Measurements from ENCODE around the gene CCR6. TPM values are rescaled to one million over a fixed set of nuclear protein-coding genes. Genes with fewer than 3 reads are reported as not detected.

The CCR6 gene
- total and polyA plus RNA-seq, 8 donors: 0.13 to 0.92 TPM; not detected in 6

DNA sequence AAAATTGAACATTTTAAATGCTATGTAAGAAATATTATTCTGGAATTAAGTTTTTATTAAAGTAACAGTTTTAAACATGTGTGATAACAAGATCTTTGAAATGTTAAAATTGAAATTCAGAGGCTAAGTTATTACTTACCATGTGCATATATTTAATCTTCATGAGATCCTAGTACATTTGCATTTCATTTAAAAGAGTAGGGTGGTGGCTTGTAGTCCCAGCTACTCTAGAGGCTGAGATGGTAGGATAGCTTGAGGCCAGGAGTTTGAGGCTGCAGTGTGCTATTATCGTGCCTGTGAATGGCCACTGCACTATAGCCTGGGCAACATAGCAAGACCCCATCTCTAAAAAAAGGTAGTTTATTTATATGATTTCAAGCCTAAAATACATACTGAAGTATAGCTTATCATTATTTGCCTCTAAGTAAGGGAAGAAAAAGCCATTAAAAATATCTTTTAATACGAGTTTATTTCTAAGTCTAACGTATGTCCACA is 3.0 kb downstream of the CCR6 start:
- 73 to 91% (median 77%) methylated on average over 3 of the region's 3 CpGs for WGBS, 5 donors
- peaks cover 0 to 8% (median 0%) of the 10 kb centered on the region in 4 donors for H3K4me1 ChIP-seq
- intact Hi-C loops (cut with DNase I; ENCODE audit: low total_unique reads): no loop called here
- peaks cover 0 to 21% (median 0%) of the 10 kb centered on the region in 3 donors for H3K27me3 ChIP-seq
- H3K27ac ChIP-seq: no peak overlapping the region
- no peak overlapping the region for H3K4me3 ChIP-seq
- no peaks in the 10 kb centered on the region for H3K9me3 ChIP-seq
- no peaks in the 10 kb centered on the region for H3K36me3 ChIP-seq
- TF ChIP-seq POLR2AphosphoS5 (IDR thresholded peaks at IDR 0.05) (no peak), EP300 (IDR thresholded peaks at IDR 0.05) (no peak)
- TF ChIP-seq, protein P1, sequence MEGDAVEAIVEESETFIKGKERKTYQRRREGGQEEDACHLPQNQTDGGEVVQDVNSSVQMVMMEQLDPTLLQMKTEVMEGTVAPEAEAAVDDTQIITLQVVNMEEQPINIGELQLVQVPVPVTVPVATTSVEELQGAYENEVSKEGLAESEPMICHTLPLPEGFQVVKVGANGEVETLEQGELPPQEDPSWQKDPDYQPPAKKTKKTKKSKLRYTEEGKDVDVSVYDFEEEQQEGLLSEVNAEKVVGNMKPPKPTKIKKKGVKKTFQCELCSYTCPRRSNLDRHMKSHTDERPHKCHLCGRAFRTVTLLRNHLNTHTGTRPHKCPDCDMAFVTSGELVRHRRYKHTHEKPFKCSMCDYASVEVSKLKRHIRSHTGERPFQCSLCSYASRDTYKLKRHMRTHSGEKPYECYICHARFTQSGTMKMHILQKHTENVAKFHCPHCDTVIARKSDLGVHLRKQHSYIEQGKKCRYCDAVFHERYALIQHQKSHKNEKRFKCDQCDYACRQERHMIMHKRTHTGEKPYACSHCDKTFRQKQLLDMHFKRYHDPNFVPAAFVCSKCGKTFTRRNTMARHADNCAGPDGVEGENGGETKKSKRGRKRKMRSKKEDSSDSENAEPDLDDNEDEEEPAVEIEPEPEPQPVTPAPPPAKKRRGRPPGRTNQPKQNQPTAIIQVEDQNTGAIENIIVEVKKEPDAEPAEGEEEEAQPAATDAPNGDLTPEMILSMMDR (IDR thresholded peaks at IDR 0.05): no peak
- DNase-seq: no peak

DNA sequence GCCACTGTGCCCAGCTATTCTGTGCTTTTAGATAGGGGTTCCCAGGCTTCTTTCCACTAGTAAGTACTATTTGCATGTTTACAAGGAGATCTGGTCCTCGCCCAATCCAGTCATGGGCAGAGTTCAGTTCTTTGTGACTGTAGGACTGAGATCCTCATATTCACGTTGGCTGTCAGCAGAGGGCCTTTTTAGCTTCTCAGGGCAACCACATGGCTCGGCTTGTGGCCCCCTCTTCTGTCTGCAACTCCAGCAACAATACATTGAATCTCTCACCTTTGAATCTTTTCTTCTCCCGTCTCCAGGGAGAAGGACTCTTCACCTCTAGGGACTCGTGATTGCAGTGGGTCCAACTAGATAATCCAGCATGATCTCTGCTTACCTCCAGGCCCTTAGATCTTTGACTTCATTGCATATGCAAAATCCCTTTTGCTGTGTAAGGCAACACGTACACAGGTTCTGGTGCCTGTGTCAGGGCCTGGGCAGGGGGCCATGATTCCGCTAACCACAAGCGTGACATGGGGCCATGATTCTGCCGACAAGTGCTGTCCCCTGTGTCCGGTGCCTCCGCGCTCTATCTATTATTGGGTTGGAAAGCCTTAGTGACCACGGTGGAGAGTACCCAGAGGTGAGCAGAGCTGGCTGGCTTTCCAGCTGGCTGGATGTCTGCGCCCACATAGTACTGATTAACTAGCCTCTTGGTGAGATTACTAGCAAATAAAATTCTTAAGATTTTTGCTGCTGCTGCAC is 5.1 kb downstream of the CCR6 start:
- intact Hi-C loops (cut with DNase I; ENCODE audit: low total_unique reads): no loop called here
- no peak for DNase-seq

DNA sequence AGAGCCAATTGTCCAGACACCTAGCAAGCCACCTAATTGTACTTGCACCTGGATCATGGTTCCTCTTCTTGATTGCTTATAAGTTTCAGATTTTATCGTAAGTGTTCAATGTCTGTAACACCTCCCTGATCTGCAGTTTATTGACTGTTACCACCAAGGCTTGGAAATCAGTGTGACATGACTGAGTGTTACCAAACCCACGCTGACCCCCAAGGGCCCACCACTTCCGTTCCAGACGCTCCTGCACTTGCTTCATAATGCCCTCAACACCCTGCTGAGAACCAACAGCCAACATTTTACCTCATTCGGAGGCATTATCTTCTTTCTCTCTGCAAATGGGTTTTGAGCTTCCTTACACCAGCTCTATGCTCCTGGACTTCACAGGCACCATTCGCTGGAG is 6.3 kb downstream of the CCR6 start:
- WGBS, 5 donors: 77 to 86% (median 81%) methylated on average over 6 of the region's 6 CpGs
- no peaks in the 10 kb centered on the region for H3K4me1 ChIP-seq
- no peak overlapping the region for H3K4me3 ChIP-seq
- TF ChIP-seq, protein P1 (IDR thresholded peaks at IDR 0.05): no peak
- TF ChIP-seq POLR2AphosphoS5 (IDR thresholded peaks at IDR 0.05): no peak
- TF ChIP-seq EP300 (IDR thresholded peaks at IDR 0.05): no peak
- no peak for TF ChIP-seq POLR2A (IDR thresholded peaks at IDR 0.05)
- no peaks in the 10 kb centered on the region for H3K9me3 ChIP-seq
- H3K27me3 ChIP-seq: no peaks in the 10 kb centered on the region
- H3K36me3 ChIP-seq: no peaks in the 10 kb centered on the region
- H3K27ac ChIP-seq: no peak overlapping the region
- DNase-seq: no peak
- intact Hi-C loops (cut with DNase I; ENCODE audit: low total_unique reads): no loop called here

More for the DNA sequence above, 5.1 kb downstream of the CCR6 start:
- Histone ChIP-seq H3K4me1 (peaks cover 0 to 2% (median 0%) of the 10 kb centered on the region in 4 donors), H3K9me3 (no peaks in the 10 kb centered on the region), H3K4me3 (no peak overlapping the region), H3K27ac (no peak overlapping the region), H3K27me3 (peaks cover 0 to under 1% (median 0%) of the 10 kb centered on the region in 3 donors), H3K36me3 (no peaks in the 10 kb centered on the region)
- no peak for TF ChIP-seq POLR2AphosphoS5 (IDR thresholded peaks at IDR 0.05)
- TF ChIP-seq POLR2A (IDR thresholded peaks at IDR 0.05): no peak
- TF ChIP-seq EP300 (IDR thresholded peaks at IDR 0.05): no peak
- TF ChIP-seq, protein P1 (IDR thresholded peaks at IDR 0.05): no peak
- WGBS, 5 donors: 80 to 94% (median 87%) methylated on average over 14 of the region's 14 CpGs

DNA sequence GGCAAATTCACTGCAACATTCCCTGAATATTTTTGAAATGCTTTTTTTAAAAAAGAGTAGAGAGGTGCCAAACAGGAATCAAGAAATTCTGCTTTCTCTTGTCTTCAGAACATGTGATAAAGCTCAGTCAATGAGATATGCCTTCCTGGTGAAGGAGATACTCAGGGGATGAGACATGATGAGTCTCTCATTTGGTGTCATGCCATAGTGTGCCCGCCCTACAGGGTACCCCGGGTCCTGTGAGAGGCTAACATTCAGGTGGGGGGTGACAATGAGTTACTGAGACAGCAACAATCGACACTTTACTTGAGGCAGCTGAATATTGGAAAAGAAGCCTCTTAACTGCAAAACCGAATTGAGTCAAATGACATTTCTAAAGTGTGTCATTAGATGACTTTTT is 6.7 kb downstream of the CCR6 start:
- no peaks in the 10 kb centered on the region for H3K4me1 ChIP-seq
- no peaks in the 10 kb centered on the region for H3K9me3 ChIP-seq
- no peaks in the 10 kb centered on the region for H3K36me3 ChIP-seq
- 74 to 89% (median 84%) methylated on average over 4 of the region's 4 CpGs for WGBS, 5 donors
- no peaks in the 10 kb centered on the region for H3K27me3 ChIP-seq
- no peak for DNase-seq
- intact Hi-C loops (cut with DNase I; ENCODE audit: low total_unique reads): no loop called here
- no peak overlapping the region for H3K27ac ChIP-seq
- H3K4me3 ChIP-seq: no peak overlapping the region
- TF ChIP-seq EP300 (IDR thresholded peaks at IDR 0.05) (no peak), POLR2AphosphoS5 (IDR thresholded peaks at IDR 0.05) (no peak), POLR2A (IDR thresholded peaks at IDR 0.05) (no peak)
- TF ChIP-seq, protein P1 (IDR thresholded peaks at IDR 0.05): no peak
